Effector memory CD4-positive, alpha-beta T cell (primary cell): Measurements from ENCODE around the gene NRXN2.
"Not testable (repeated sequence)": the region's sequence is repeated elsewhere in the genome, so short reads cannot be mapped to it uniquely, and the experiment has no call there.

ENCODE experiments used
- DNase-seq, 3 donors: peaks; one replicate each; pipeline ENCODE4 v3.0.0-alpha.2; 2020
- H3K27ac ChIP-seq: 2 replicates; pipeline ENCODE4 v1.7.0; 2013; ENCODE audit warnings: mild to moderate bottlenecking, low read length, moderate library complexity; ENCODE audit not compliant: insufficient read depth, poor library complexity, severe bottlenecking
- H3K27me3 ChIP-seq: replicated peaks from 2 replicates; pipeline ENCODE4 v1.7.0; 2013; ENCODE audit warnings: mild to moderate bottlenecking, low read length; ENCODE audit not compliant: insufficient read depth, control insufficient read depth, poor library complexity, severe bottlenecking
- H3K36me3 ChIP-seq: 2 replicates; pipeline ENCODE4 v1.7.0; 2013; ENCODE audit warnings: mild to moderate bottlenecking, low read length, moderate library complexity; ENCODE audit not compliant: control insufficient read depth, insufficient read depth
- H3K4me1 ChIP-seq: 2 replicates; pipeline ENCODE4 v1.7.0; 2013; ENCODE audit warnings: low read length, mild to moderate bottlenecking; ENCODE audit not compliant: control insufficient read depth, insufficient read depth, poor library complexity, severe bottlenecking
- H3K4me3 ChIP-seq: 2 replicates; pipeline ENCODE4 v1.7.0; 2013; ENCODE audit warnings: low read length, low read depth, mild to moderate bottlenecking; ENCODE audit not compliant: insufficient read depth, poor library complexity, severe bottlenecking
- H3K9me3 ChIP-seq: 2 replicates; pipeline ENCODE4 v1.7.0; 2013; ENCODE audit warnings: mild to moderate bottlenecking, low read length, moderate library complexity; ENCODE audit not compliant: control insufficient read depth

NRXN2 gene

GRCh38 chr11:64561429-64561828 lies 161.6 kb downstream of the NRXN2 start:
- H3K36me3 ChIP-seq, H3K9me3 ChIP-seq, DNase-seq, H3K4me1 ChIP-seq, H3K4me3 ChIP-seq, H3K27ac ChIP-seq, H3K27me3 ChIP-seq: not testable (repeated sequence)

- no peak overlapping the region for H3K27ac ChIP-seq
Observed at GRCh38 chr11:64560941-64561340, 162.1 kb downstream of the NRXN2 start.

GRCh38 chr11:64560139-64560771 lies 162.7 kb downstream of the NRXN2 start:
- no peak overlapping the region for H3K4me3 ChIP-seq
- no peaks in the 10 kb centered on the region for H3K27me3 ChIP-seq
- H3K9me3 ChIP-seq, result no peaks in the 10 kb centered on the region
- H3K27ac ChIP-seq, result no peak overlapping the region
- H3K4me1 ChIP-seq, result no peaks in the 10 kb centered on the region
- DNase-seq, result no peak
- no peaks in the 10 kb centered on the region for H3K36me3 ChIP-seq

More at GRCh38 chr11:64560941-64561340, 162.1 kb downstream of the NRXN2 start:
- no peak for DNase-seq
- no peaks in the 10 kb centered on the region for H3K27me3 ChIP-seq
- H3K9me3 ChIP-seq, result no peaks in the 10 kb centered on the region
- H3K4me1 ChIP-seq, result no peaks in the 10 kb centered on the region
- no peak overlapping the region for H3K4me3 ChIP-seq
- no peaks in the 10 kb centered on the region for H3K36me3 ChIP-seq

- no peaks in the 10 kb centered on the region for H3K27me3 ChIP-seq
- H3K36me3 ChIP-seq, result no peaks in the 10 kb centered on the region
- DNase-seq, result no peak
- no peak overlapping the region for H3K4me3 ChIP-seq
- no peaks in the 10 kb centered on the region for H3K4me1 ChIP-seq
- no peaks in the 10 kb centered on the region for H3K9me3 ChIP-seq
- H3K27ac ChIP-seq, result no peak overlapping the region
Observed at GRCh38 chr11:64559351-64560138, 163.5 kb downstream of the NRXN2 start.

- no peaks in the 10 kb centered on the region for H3K36me3 ChIP-seq
- no peaks in the 10 kb centered on the region for H3K27me3 ChIP-seq
- H3K9me3 ChIP-seq, result no peaks in the 10 kb centered on the region
- DNase-seq, result no peak
- H3K27ac ChIP-seq, result no peak overlapping the region
- H3K4me3 ChIP-seq, result no peak overlapping the region
- no peaks in the 10 kb centered on the region for H3K4me1 ChIP-seq
Observed at GRCh38 chr11:64558869-64559268, 164.1 kb downstream of the NRXN2 start.

GRCh38 chr11:64558065-64558745 lies 164.8 kb downstream of the NRXN2 start:
- H3K9me3 ChIP-seq, result no peaks in the 10 kb centered on the region
- H3K27ac ChIP-seq, result no peak overlapping the region
- H3K4me1 ChIP-seq, result no peaks in the 10 kb centered on the region
- H3K4me3 ChIP-seq, result no peak overlapping the region
- no peaks in the 10 kb centered on the region for H3K36me3 ChIP-seq
- DNase-seq, result no peak
- H3K27me3 ChIP-seq, result no peaks in the 10 kb centered on the region

GRCh38 chr11:64556721-64557250 lies 166.2 kb downstream of the NRXN2 start:
- no peaks in the 10 kb centered on the region for H3K9me3 ChIP-seq
- no peaks in the 10 kb centered on the region for H3K4me1 ChIP-seq
- no peak for DNase-seq
- no peaks in the 10 kb centered on the region for H3K36me3 ChIP-seq
- H3K27ac ChIP-seq, result no peak overlapping the region
- H3K4me3 ChIP-seq, result no peak overlapping the region
- H3K27me3 ChIP-seq, result no peaks in the 10 kb centered on the region
